GM21381 (cell line): ENCODE data around the gene ZRSR2.
A peak's percentile ranks its signal among the peaks of the same experiment; 100 is the strongest.

Source experiments
- ATAC-seq: cut with Tn5 transposase; IDR thresholded peaks from one replicate; pipeline ENCODE4 v1.9.1; 2021; ENCODE audit warnings: mild to moderate bottlenecking, moderate library complexity; ENCODE audit not compliant: unreplicated experiment

ZRSR2 gene

DNA sequence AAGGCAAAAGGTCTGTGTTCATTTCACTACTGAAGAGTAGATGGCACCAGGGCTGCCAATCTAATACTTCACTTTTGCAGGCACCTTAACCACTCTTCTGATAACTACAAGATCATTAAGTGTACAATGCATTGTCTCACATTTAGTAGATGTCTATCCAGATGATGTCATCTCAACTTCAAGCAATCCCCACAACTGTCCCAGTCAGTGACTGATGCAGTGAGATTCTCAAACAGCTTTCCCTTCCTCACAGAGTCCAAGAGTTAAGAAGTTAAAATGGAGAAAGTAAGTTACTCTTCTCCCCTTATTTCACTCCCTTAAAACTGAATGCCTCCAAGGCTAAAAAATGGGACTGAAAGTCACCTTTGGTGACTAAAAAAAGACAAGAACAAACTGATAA is 53.7 kb downstream of the ZRSR2 start:
- ATAC-seq, result no peak

DNA sequence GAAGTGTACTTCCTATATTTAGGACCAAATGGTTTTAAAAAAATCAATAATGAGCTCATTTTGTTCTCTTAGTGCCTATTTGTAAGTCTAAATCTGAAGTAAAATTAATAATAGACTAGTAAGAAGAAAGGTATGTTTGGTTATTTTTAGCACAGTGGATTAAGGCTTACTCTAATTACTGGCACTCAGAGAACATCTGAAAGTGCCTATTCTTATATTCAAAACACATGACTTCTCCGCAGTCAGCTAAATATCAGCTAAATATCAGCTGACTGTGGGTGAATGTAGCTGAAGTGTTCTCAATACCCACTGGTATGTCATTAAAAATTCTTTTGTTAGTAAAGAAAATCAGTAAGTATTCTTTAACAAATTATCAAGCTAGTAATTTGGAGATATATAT is 58.3 kb downstream of the ZRSR2 start:
- no peak for ATAC-seq

DNA sequence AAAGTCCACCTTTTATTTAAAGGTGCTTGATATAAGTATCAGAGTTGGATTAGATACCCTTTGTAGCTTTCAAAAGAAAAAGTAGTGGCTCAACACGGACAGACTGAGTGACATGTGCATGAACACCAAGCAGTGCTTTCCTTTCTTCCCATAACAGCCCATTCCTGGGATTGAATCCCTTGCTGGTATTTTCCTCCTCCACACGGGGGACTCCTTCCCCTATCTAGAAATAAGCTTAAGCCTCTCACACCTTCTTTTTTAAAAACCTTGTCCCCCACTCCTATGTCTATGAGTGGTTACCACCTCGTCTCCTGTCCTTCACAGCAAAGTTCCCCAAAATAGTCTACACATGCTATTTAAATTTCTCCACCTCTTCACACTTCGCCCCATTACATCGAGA is 59.3 kb downstream of the ZRSR2 start:
- ATAC-seq, result no peak

DNA sequence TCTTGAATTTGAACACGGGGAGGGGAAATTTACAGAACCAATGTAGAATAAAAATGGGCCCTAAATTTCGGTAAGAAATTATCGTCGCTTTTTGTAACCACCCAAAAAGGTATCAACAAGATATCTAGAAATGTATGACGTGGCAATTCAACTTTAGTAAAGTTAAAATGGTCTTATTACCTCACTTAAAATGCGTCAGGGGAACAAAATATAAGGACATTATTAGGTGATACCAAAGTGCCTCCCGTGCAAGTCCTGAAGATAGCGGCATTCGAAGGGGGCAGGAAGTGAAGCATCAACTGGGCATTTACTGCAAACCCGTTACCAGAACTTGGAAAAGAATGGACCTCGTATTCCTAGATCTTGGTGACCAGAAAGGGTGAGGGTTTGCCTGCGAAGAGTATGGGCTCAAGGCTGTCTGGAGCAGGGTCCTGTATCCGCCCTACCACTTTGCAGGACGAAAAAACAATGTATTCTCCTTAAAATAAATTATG is 63.3 kb downstream of the ZRSR2 start:
- no peak for ATAC-seq

DNA sequence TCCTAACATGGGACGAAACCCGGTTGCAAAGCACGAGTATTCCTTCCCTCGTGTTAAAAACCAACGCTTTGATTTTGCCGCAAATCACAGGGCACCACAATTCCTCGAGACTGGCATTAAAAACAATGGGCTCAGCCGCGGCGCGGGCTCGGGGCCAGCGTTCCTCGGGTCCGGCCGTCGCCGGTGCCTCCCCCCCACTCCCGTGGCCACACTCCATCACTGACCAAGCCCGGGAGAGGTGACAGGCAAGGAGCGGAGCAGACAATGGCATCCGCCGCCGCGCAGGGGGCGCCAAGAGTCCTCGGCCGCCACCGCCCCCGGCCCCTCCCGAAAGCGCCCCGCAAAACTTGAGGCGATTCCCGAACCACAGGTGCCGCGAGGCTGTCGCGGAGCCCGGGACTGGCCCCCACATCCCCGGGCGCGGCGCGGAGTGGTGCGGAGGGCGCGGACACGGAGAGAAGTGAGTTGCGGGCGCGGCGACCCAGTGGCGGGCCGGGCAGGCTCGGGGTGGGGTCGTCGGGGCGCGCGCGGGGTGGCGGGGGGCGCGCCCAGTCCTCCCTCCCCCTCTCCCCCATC is 63.9 kb downstream of the ZRSR2 start:
- peak; percentile 38 for ATAC-seq

DNA sequence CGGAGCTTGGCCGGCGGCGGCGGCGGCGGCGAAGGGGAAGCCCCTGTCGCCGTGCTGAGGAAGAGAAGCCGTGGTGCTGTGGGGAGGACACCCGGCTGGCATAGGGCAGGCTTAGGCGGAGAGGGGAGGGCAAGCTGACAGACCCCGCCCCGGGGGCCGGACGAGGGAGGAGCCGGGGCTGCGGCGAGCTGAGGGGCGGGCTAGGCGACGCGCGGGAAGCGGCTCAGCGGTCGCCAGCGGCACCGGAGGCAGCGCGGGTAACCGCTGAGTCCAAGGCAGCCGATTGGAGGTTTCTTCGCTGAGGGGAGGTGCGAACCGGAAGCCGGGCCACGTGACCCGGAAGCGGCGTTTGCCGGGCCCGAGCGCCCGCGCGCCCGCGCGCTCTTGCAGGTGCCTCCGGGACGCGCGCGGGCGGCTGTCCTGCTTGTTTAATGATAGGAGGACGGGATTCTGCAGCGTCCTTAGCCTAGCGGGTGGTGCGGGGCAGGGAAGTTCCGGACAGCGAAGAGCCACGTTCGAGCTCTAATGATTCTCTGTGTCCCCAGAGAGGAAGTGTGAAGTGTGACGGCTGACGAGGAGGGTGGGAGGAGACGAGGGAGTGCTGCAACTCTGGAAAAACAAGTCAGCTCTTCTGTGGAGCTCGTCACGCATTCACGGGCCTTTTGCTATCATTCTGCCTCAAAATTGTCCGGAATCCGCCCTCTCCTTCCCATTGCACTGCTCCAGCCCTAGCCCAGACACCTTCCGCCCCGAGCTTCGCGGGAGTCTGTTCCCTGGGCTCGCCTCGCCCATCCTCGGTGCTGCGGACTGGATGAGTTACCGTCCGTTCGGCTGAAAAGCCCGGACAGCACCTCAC is 64.7 kb downstream of the ZRSR2 start, which contains the start of gene AP1S2:
TSS of gene AP1S2 (minus strand) at position 102 of the 856 bp plus-strand sequence. CDS start 2,289 bp downstream, outside the sequence.
- peak; percentile 93 for ATAC-seq

DNA sequence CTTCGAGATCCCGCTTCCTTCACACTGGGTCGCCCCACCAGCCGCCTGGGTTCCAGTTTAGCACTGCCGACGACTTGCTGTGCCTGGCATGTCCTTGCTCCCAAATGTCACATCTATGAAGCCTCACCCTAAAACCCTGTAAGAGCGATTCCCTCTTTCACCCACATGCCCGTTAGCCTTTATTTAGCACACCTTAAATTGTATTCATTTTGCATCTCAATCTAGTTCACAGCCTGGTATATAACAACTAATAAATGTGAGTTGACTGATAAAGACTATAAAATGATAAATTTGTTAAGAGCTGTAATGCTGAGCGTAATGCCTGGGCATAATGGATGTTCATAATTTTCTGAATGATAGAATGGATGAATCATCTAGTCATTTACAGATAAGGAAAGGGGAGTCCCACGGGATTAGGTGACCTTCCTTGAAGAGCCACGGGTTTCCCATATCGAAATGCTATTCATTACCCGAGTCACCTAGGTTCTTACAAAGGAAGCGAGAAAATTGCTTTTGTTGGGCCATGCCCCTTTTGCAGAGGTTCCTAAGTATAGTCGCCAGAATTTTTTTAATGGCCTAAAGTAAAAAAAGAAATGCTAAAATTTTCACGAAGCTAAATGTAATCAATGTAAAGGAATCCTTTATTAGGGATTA is 65.4 kb downstream of the ZRSR2 start:
- ATAC-seq, result no peak

DNA sequence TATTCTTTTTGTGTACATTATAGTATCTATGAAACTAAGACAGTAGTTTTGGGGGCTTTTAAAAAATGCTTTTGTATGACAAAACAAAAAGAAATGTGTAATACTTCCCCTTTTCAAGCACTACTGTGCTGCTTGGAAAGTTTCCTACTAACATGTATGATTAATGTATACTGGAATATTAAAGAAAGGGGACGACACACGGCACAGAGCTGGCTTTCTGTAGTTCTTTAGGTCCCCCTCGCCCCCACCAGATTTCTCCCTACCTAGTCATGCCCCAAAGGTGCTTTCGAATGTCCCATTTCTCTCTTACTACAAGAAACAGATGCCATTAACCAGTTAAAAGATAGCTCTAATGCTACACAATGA is 65.9 kb downstream of the ZRSR2 start:
- ATAC-seq, result no peak

DNA sequence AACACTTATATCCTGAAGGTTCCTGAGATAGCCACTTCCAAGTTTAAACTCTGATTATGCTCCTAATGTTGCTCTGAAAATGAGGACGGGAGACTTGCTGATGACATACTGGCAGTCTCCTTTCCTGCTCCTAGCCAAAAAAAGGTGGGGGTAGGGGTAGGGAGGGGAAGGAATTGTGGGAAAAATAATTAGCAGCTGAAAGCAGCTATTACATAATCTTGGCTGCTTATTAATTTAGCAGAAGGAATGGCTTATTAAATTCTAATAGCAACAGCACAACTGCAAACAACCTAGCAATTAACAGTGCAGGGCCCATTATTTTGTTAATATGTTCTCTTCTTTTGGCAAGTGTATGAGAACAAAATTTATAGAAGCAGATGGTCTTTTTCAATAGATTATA is 66.4 kb downstream of the ZRSR2 start:
- ATAC-seq, result no peak

DNA sequence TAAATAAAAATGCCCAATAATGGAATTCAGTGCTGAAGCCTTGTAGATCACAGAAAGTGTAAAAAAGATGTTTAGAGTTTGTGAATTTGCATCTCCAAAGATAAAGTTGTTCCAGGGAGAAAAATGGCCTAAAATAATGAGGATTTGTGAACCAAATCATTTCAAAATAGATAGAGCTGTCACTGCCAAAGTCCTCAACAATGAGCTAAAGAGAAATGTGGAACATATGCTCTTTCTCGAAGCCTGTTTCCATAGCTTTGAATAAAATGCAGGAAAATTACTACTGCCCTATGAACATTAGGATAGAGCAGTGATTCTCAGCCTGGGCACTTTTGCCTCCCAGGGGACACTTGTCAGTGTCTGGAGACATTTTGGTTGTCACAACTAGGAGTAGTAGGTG is 67.8 kb downstream of the ZRSR2 start:
- no peak for ATAC-seq

DNA sequence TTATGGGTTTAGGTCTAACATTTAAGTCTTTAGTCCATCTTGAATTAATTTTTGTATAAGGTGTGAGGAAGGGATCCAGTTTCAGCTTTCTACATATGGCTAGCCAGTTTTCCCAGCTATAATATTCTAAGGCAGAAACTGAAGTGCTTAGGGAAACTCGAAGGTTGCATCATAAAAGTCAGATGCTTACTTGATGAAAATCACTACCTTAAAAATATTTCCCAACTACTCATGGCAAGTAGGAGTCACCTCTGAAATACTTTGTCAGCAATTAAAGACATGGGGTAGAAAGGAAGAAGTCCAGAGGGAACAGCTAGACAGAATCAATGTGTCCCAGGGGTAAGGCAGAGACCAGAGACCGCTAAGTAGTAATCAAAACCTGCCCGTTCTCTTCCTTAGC is 70.6 kb downstream of the ZRSR2 start:
- ATAC-seq, result no peak

DNA sequence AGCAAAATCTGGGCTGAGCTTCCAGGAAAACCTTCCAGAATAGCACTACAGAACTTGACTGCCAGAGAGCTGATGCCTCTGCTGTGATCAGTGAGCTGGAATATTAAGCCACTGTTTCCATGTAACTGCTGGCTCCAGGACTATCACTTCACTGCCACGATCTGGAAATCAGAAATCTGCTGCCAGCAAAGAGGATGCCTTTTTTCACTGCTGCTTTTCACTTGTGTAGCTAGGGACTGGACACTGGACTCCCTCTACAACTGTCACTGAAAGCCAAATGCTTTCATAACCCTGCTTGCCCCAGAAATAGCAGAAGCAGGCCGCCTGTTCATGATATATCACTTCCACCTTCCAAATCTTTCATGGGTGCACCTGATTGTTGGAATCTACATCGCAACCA is 73.7 kb downstream of the ZRSR2 start:
- ATAC-seq, result no peak

DNA sequence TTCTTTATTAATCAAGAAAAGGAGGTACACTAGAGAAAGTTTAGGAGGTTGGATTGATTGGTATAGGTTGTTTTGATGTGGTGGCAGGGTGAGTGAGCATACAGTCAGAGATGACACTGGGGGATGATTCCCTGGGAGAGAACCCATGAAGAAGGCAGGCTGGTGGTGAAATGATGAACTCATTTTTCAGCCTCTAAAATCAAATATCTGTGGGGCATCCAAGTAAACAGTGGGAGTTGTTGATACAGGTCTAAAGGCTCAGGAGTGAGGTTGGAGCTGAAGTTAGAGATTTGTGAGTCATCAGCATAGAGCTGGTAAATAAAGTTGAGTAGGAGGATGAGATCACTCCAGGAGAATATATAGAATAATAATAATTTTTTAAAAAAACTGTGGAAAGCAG is 74.3 kb downstream of the ZRSR2 start:
- ATAC-seq, result no peak

DNA sequence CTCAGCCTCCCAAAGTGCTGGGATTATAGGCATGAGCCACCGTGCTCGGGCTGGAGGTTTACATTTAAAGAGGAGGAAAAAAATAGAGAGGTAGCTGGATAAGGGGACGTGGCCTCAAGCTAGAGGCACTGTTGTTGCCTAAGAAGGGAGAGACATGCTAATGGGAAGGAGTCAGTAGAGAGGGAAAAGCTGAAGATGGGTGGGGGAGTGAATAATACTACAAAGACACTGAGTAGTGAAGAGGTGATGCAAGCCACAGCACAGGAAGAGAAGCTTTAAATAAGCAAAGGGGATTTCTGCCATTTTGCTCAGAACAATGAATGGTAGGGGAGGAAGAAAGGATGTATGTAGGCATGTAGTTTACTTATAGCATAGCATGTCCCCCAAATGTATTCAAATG is 75.9 kb downstream of the ZRSR2 start:
- ATAC-seq, result no peak

DNA sequence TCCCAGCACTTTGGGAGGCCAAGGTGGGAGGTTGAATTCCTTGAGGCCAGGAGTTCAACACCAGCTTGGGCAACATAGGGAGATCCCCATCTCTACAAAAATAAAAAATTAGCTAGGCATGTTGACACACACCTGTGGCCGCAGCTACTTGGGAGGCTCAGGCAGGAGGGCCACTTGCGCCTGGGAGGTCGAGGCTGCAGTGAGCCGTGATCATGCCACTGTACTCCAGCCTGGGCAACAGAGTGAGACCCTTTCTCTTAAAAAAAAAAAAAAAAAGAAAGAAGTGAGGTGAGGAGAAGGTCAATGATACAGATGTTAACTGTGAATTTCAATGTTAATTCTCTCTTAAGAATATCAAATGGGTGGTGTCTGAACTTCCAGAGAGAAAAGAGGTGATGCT is 79.4 kb downstream of the ZRSR2 start:
- ATAC-seq, result no peak

DNA sequence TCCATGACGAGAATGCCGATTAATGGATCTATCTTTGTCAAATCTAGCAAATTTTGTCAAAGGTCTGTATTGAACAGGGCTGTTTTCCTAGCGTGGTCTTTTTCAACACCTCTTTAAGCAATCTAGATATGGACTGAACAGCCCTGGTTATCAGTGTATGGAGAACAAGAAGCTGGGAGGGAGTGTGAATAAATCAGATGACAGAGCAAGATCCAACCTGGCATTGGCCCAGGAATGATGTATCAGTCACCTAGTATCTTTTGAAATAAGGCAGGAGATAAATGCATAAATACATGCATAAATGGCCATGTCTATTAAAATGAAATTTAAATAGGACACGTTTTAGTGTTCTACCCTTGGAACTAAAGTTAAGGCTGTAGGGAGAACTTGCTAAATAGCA is 80.0 kb downstream of the ZRSR2 start:
- ATAC-seq, result no peak
